ENCODE results near the gene TRDMT1.

Gene TRDMT1

DNA sequence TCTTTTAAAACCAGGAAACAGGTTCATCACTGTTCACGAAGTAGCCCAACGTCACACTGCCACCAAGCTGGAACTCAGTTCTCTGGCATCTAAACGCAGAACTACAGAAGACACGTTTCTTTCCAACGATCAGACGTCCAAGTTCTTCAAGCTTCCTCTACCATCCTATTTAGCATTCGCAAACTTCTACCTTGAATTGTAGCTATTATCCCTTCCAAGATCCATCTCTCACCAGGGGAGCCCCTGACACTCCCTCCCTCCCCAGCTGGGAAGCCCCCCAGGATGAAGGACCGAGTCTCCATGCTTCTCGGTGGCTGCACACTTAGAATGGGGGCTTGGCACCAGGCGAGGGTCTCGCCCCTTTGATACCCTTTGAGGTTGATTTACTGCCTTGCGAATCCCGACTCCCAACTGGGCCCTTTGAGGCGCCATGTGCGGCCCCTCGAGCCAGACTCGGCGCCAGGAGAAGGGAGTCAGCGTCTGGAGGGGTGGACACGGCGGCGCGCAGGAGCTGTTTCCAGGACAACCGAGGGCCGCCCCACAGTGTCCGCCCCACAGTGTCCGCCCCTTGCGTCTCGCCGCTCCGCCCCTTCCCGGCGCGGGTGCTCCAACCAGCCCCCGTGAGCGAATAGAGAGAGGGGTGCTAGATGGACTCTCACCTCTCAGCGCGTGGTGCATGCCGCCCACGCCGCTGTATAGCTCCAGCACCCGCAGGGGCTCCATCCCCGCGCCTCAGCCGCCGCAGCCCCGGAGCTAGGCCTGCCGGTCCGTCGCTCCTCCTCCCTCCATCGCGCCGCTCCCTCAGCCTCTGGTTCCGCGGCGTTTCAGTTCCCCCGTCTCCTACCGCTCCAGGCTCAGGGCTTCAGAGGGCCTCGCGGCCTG, at the start of gene TRDMT1:
Gene TRDMT1, minus strand, starts transcription at position 761 of the 882 bp plus-strand sequence. Its CDS starts 38 bp downstream, at position 723.
- DNase-seq (ENCODE audit: low read depth in 1 of 2, low spot score in 1 of 2) = peak; percentile 56 to 67

- DNase-seq (ENCODE audit: low read depth in 1 of 2, low spot score in 1 of 2) = no peak
These were observed 49.3 kb upstream of the TRDMT1 start for GRCh38 chr10:17250736-17251135.

- no peak for DNase-seq (ENCODE audit: low read depth in 1 of 2, low spot score in 1 of 2)
These were observed 48.3 kb upstream of the TRDMT1 start for GRCh38 chr10:17249820-17250219.

GRCh38 chr10:17248964-17249363, 47.5 kb upstream of the TRDMT1 start:
- no peak for DNase-seq (ENCODE audit: low read depth in 1 of 2, low spot score in 1 of 2)

GRCh38 chr10:17247210-17247609, 45.7 kb upstream of the TRDMT1 start:
- no peak for DNase-seq (ENCODE audit: low read depth in 1 of 2, low spot score in 1 of 2)

DNA sequence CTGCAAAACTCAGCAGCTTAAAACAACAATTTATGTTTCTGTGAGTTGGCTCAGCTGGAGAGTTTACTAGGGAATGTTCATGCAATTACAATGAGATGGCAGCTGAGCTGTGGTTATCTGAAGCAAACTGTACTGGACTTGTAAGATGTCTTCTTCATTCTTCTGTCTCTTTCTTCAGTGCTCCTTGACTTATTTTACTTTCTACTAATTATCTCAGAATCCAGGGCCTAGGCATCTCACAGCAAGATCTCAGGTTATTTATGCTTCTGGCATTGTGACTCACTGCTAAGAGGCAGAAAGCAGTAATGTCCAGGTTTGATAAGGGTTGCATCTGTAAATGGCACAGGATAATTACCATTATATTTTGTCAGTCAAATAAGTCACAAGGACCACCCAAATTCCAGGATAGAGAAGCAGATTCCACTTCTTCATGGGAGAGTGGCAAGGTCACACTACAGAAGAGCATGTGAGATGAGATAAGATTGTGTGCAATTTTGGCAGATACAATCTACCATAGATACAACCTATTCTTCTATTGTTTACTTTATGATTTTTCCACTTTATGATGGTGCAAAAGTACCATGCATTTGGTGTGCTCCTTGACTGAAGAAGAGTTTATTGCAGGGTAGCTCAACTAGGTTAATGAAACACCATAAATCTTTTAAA, 43.4 kb upstream of the TRDMT1 start:
- no peak for DNase-seq (ENCODE audit: low read depth in 1 of 2, low spot score in 1 of 2)

DNA sequence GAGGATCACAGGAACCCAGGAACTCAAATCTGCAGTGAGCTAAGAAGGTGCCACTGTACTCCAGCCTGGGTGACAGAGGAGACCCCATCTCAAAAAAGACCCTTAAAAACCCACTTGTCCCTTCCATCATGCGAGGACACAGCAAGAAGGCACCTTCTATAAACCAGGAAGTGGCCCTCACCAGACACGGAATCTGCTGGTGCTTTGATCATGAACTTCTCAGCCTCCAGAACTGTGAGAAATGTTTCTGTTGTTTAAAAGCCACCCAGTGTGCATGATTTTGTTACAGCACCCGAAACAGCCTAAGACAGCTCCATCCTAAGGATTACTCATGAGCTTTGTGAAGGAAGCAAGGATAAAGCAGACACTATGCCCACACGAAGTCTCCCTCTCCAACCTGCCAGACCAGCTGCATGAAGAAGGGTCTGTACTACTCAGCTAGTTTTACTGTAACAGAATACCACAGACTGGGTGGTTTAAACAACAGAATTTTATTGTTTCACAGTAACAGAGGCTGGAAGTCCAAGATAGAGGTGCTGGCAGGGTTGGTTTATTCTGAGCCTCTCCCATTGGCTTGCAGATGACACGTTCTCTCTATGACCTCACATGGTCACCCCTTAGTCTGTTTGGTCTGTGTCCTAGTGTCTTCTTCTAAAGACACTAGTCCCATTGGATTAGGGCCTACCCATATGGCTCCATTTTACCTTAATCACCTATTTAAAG, 40.3 kb upstream of the TRDMT1 start:
- no peak for DNase-seq (ENCODE audit: low read depth in 1 of 2, low spot score in 1 of 2)

- DNase-seq (ENCODE audit: low read depth in 1 of 2, low spot score in 1 of 2) = no peak
These were observed 39.1 kb upstream of the TRDMT1 start for GRCh38 chr10:17240616-17241015.

GRCh38 chr10:17240096-17240495, 38.6 kb upstream of the TRDMT1 start:
- DNase-seq (ENCODE audit: low read depth in 1 of 2, low spot score in 1 of 2) = no peak

DNA sequence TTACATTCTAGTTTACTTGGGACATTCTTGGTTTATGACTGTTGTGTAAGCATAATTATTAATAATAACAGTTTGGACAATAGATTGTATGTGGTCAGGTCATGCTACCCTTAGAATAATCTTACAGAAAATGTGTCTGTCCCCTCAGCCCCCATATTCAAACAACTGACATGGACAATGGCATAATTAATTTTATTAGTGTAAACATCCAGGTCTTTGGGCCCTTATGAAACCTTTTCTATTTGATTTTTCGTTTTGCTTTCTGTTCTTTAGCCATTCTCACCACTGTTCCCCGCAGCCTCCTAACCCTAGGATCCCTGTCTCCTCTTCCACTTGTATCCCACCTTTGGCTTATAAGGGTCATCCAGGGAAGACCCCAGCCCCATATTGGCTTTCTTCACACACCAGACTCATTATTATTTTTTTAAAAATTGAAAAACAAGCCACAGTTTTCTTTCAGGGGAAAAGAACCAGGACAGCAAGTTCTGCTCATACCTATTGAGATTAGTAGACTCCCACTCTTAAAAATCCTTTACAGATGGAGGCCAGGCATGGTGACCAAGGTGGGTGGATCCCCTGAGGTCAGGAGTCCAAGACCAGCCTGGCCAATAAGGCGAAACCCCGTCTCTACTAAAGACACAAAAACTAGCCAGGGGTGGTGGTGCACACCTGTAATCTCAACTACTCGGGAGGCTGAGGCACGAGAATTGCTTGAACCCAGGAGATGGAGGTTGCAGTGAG, 38.0 kb upstream of the TRDMT1 start:
- no peak for DNase-seq (ENCODE audit: low read depth in 1 of 2, low spot score in 1 of 2)

- no peak for DNase-seq (ENCODE audit: low read depth in 1 of 2, low spot score in 1 of 2)
These were observed 37.2 kb upstream of the TRDMT1 start for GRCh38 chr10:17238445-17239291.

DNA sequence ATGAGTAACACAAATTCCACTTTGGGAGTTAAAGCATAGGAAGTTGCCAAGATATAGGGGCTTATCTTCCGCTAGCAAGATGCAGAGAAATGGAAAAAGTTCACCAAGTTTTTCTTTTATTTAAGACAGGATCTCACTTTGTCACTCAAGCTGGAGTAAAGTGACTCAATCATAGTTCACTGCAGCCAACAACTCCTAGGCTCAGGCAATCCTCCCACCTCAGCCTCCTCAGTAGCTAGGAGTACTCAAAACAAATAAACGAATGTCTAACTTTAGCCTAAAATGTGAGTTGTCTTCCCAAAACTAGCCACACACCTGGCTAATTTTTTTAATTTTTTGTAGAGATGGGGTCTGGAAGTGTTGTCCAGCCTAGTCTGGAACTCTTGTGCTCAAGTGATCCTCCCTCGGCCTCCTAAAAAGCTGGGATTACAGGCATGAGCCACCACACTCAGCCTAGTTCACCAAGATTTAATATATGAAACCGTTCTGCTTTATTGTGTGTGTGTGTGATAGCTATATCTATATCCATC, 36.5 kb upstream of the TRDMT1 start:
- no peak for DNase-seq (ENCODE audit: low read depth in 1 of 2, low spot score in 1 of 2)

DNA sequence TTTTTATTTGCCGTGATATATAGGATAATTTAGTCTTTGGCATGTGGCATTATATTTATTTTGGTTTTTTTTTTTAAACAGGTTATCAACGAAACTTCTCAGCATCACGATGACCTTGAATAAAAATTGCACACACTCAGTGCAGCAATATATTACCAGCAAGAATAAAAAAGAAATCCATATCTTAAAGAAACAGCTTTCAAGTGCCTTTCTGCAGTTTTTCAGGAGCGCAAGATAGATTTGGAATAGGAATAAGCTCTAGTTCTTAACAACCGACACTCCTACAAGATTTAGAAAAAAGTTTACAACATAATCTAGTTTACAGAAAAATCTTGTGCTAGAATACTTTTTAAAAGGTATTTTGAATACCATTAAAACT, 35.7 kb upstream of the TRDMT1 start:
- DNase-seq (ENCODE audit: low read depth in 1 of 2, low spot score in 1 of 2) = no peak

- DNase-seq (ENCODE audit: low read depth in 1 of 2, low spot score in 1 of 2) = no peak
These were observed 35.1 kb upstream of the TRDMT1 start for GRCh38 chr10:17236468-17237148.

DNA sequence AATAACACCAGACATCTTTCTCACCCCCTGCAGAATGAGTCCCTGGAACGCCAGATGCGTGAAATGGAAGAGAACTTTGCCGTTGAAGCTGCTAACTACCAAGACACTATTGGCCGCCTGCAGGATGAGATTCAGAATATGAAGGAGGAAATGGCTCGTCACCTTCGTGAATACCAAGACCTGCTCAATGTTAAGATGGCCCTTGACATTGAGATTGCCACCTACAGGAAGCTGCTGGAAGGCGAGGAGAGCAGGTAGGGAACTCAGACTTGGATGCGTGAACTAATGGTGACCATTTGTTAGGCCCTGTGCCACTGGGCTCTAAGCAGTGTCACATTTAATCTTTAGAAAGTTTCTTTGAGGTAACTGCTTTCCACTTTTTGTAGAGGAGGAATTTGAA, 33.7 kb upstream of the TRDMT1 start:
- DNase-seq (ENCODE audit: low read depth in 1 of 2, low spot score in 1 of 2) = no peak

GRCh38 chr10:17234431-17234945, 33.0 kb upstream of the TRDMT1 start:
- no peak for DNase-seq (ENCODE audit: low read depth in 1 of 2, low spot score in 1 of 2)

- DNase-seq (ENCODE audit: low read depth in 1 of 2, low spot score in 1 of 2) = no peak
These were observed 32.0 kb upstream of the TRDMT1 start for GRCh38 chr10:17233286-17233991.

- DNase-seq (ENCODE audit: low read depth in 1 of 2, low spot score in 1 of 2) = no peak
These were observed 30.9 kb upstream of the TRDMT1 start for GRCh38 chr10:17232276-17232960.
